ENCODE measurements around the gene MGP.

DNA sequence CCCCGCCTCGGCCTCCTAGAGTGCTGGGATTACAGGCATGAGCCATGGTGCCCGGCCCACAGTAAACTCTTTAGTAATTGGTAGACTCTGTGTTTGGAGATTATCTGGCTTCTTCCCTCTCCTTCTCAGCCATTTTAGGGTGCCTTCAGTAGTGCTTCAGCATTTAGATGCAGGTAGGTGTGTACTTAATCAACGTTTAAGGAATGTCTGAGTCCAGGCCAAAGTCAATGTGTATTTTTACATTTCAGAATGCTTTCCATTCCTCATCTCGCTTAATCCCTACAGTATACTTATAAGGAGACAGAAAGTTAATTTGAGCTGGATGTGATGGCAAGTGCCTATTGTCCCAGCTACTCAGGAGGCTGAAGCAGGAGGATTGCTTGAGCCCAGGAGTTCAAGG is 20.5 kb upstream of the MGP start:
- TF ChIP-seq, protein P1, sequence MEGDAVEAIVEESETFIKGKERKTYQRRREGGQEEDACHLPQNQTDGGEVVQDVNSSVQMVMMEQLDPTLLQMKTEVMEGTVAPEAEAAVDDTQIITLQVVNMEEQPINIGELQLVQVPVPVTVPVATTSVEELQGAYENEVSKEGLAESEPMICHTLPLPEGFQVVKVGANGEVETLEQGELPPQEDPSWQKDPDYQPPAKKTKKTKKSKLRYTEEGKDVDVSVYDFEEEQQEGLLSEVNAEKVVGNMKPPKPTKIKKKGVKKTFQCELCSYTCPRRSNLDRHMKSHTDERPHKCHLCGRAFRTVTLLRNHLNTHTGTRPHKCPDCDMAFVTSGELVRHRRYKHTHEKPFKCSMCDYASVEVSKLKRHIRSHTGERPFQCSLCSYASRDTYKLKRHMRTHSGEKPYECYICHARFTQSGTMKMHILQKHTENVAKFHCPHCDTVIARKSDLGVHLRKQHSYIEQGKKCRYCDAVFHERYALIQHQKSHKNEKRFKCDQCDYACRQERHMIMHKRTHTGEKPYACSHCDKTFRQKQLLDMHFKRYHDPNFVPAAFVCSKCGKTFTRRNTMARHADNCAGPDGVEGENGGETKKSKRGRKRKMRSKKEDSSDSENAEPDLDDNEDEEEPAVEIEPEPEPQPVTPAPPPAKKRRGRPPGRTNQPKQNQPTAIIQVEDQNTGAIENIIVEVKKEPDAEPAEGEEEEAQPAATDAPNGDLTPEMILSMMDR (conservative IDR thresholded peaks at IDR 0.05), result no peak
- no peak for TF ChIP-seq ZFX (IDR thresholded peaks at IDR 0.05)

All from C4-2B (cell line).